ENCODE results near the gene SPPL3.

GRCh38 chr12:120887253-120888043 lies 16.7 kb downstream of the SPPL3 start:
- TF ChIP-seq, protein P1, sequence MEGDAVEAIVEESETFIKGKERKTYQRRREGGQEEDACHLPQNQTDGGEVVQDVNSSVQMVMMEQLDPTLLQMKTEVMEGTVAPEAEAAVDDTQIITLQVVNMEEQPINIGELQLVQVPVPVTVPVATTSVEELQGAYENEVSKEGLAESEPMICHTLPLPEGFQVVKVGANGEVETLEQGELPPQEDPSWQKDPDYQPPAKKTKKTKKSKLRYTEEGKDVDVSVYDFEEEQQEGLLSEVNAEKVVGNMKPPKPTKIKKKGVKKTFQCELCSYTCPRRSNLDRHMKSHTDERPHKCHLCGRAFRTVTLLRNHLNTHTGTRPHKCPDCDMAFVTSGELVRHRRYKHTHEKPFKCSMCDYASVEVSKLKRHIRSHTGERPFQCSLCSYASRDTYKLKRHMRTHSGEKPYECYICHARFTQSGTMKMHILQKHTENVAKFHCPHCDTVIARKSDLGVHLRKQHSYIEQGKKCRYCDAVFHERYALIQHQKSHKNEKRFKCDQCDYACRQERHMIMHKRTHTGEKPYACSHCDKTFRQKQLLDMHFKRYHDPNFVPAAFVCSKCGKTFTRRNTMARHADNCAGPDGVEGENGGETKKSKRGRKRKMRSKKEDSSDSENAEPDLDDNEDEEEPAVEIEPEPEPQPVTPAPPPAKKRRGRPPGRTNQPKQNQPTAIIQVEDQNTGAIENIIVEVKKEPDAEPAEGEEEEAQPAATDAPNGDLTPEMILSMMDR (IDR thresholded peaks at IDR 0.05; ENCODE audit: low read depth, low read length, poor library complexity, severe bottlenecking): no peak
- TF ChIP-seq EZH2phosphoT487 (IDR thresholded peaks at IDR 0.05; ENCODE audit: borderline replicate concordance, low read length): no peak
